ENCODE data around the gene ZFHX3.

DNA sequence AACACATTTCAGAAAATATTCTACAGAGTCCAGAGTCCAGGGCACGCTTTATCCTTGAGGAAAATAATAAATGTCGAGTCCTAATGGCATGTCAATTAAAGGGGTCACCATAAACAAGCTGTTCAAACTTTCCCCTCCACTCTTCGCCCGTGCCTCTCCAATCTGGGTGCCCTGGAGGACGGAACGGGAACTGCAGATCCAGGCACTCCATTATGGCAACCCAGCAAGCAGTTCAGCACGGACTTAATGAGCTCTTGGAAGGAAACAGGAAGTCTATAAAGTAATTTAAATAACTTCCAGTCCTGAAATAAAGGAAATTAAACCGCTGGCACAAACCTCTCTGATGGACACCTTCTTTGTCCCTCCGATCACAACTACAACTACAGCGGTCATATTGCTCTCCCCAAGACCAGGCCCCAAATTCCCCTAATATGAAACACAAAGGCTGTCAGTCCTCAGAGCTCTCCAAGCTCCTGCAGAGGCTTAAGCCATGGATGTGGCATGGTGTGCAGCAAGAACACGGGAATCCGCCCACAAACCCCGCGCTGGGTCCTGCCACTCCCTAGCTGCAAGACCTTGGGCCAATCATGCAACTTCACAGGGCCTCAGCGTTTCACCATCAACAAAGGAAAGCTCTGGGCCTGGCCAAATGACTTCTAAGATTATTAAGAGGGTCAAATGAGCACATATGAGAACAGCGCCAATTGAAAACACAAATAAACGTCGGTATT lies 52.6 kb downstream of the ZFHX3 start:
- TF ChIP-seq, protein P1, sequence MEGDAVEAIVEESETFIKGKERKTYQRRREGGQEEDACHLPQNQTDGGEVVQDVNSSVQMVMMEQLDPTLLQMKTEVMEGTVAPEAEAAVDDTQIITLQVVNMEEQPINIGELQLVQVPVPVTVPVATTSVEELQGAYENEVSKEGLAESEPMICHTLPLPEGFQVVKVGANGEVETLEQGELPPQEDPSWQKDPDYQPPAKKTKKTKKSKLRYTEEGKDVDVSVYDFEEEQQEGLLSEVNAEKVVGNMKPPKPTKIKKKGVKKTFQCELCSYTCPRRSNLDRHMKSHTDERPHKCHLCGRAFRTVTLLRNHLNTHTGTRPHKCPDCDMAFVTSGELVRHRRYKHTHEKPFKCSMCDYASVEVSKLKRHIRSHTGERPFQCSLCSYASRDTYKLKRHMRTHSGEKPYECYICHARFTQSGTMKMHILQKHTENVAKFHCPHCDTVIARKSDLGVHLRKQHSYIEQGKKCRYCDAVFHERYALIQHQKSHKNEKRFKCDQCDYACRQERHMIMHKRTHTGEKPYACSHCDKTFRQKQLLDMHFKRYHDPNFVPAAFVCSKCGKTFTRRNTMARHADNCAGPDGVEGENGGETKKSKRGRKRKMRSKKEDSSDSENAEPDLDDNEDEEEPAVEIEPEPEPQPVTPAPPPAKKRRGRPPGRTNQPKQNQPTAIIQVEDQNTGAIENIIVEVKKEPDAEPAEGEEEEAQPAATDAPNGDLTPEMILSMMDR (IDR thresholded peaks at IDR 0.05 in 2 of 3, conservative IDR thresholded peaks at IDR 0.05 in 1 of 3; ENCODE audit: control insufficient read depth in 2 of 3, extremely low read depth in 1 of 3, insufficient read depth in 1 of 3, low read depth in 3 of 3, low read length in 3 of 3) = peak in 2 of 3 experiments; percentile 49 to 66; a peak in 4 of 6 replicates
- TF ChIP-seq POLR2AphosphoS2 (IDR thresholded peaks at IDR 0.05; ENCODE audit: low read depth, low read length) (no peak), RAD51 (IDR thresholded peaks at IDR 0.05) (no peak), NR2C2 (IDR thresholded peaks at IDR 0.05; ENCODE audit: borderline replicate concordance, control insufficient read depth, insufficient read length, low read depth) (no peak), CHD4 (IDR thresholded peaks at IDR 0.05) (no peak), CBFB (IDR thresholded peaks at IDR 0.05; ENCODE audit: low read depth) (no peak)
